ENCODE measurements around the gene CASKIN1.

- TF ChIP-seq RAD21 (conservative IDR thresholded peaks at IDR 0.05 in 1 of 2, IDR thresholded peaks at IDR 0.05 in 1 of 2), result no peak
- TF ChIP-seq POLR2A (IDR thresholded peaks at IDR 0.05; ENCODE audit: low read length), result no peak
- TF ChIP-seq, protein P1, sequence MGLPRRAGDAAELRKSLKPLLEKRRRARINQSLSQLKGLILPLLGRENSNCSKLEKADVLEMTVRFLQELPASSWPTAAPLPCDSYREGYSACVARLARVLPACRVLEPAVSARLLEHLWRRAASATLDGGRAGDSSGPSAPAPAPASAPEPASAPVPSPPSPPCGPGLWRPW (IDR thresholded peaks at IDR 0.05), result no peak
- TF ChIP-seq POLR2AphosphoS2 (conservative IDR thresholded peaks at IDR 0.05; ENCODE audit: low read length), result no peak
These were observed 3.9 kb upstream of the CASKIN1 start for GRCh38 chr16:2200313-2200712.
